Peyer's patch (tissue), 4 donors: ENCODE measurements around the gene TTLL5.

Experiments
- POLR2A ChIP-seq, 2 donors: fragments of 450-650 bp; IDR thresholded peaks; one replicate each; pipeline ENCODE4 v1.5.1; 2017; ENCODE audit warnings: antibody characterized with exemption in 2 of 2, mild to moderate bottlenecking in 2 of 2, moderate library complexity in 2 of 2
- TF ChIP-seq, protein P1 (sequence below), 6 experiments: fragments of 450-650 bp in 4 of 6; fragments of 200-600 bp in 2 of 6; sonication (generic) in 1 of 6; IDR thresholded peaks; one replicate each; pipeline ENCODE4 v1.5.1; 2017 to 2019; ENCODE audit warnings: antibody characterized with exemption in 6 of 6, mild to moderate bottlenecking in 3 of 6, moderate library complexity in 1 of 6

DNA sequence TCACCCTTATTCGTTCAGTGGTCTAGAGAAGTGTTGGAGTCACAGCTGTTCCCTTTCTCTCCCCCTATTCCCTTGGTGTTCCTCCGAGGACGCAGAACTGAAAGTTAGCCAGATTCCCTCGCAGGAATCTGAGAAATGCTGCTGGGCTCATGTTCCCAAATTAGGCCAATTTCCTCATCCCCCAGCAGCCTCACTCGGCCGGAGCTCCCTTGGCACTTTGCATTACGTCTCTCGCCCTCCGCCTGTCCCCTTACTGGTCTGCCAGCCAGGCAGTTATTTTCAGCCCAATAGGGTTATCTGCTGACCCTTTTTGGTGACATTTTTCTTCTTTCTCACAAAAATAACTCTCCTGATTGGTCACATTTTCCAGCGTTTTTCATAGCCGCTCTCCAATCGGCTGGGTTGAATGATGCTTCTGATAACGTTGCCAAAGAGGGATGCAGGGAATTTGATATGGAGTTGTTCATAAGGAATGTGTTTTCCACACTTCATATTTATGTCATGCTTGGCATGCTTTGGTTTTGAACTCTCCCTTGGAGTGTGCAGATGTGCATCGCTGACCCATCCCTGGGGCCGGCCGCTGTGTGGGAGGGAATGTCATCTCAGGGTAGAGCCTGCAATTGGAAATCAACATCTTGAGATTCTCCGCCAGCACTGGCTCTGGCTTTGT is 334.5 kb downstream of the TTLL5 start:
- TF ChIP-seq, protein P1, sequence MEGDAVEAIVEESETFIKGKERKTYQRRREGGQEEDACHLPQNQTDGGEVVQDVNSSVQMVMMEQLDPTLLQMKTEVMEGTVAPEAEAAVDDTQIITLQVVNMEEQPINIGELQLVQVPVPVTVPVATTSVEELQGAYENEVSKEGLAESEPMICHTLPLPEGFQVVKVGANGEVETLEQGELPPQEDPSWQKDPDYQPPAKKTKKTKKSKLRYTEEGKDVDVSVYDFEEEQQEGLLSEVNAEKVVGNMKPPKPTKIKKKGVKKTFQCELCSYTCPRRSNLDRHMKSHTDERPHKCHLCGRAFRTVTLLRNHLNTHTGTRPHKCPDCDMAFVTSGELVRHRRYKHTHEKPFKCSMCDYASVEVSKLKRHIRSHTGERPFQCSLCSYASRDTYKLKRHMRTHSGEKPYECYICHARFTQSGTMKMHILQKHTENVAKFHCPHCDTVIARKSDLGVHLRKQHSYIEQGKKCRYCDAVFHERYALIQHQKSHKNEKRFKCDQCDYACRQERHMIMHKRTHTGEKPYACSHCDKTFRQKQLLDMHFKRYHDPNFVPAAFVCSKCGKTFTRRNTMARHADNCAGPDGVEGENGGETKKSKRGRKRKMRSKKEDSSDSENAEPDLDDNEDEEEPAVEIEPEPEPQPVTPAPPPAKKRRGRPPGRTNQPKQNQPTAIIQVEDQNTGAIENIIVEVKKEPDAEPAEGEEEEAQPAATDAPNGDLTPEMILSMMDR (IDR thresholded peaks at IDR 0.05), result no peak
- TF ChIP-seq POLR2A (IDR thresholded peaks at IDR 0.05), result no peak
